T-helper 9 cell (primary cell): ENCODE results near the gene DHRS1.

Source experiments
- DNase-seq: peaks from one replicate; pipeline ENCODE4 v3.0.0-alpha.2; 2020

DHRS1 gene

DNA sequence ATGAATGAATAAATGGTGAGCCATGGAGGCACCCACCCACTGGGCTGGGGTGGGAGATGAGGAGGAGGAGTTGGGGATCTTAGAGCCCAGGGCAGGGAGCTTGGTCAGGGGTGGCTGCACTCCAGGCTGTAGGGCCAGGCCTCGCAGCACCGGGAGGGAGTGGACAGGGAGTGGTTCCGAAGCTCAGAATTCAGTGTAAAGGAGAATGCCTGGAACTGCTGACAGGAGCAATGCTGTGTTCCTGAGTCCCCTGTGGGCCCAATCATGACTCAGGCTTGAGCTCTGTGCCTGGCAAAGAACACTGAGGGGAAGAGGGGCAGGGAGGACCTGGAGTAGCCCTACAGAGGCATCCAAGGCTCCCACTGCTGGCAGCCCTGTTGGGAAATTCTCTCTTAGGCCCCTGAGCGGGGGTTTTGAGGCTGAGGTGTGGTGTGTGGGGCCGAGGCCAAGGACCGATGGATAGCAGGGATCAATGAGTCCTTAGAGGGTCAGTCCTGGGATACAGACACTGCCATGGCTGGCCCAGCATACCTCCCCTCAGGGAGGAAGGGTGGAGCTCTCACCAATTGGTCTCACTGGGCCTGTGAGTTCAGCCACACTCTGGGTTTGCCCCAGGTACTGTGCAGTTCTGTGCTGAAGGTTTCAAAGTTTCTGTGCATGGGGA, 18.7 kb downstream of the DHRS1 start:
- no peak for DNase-seq

DNA sequence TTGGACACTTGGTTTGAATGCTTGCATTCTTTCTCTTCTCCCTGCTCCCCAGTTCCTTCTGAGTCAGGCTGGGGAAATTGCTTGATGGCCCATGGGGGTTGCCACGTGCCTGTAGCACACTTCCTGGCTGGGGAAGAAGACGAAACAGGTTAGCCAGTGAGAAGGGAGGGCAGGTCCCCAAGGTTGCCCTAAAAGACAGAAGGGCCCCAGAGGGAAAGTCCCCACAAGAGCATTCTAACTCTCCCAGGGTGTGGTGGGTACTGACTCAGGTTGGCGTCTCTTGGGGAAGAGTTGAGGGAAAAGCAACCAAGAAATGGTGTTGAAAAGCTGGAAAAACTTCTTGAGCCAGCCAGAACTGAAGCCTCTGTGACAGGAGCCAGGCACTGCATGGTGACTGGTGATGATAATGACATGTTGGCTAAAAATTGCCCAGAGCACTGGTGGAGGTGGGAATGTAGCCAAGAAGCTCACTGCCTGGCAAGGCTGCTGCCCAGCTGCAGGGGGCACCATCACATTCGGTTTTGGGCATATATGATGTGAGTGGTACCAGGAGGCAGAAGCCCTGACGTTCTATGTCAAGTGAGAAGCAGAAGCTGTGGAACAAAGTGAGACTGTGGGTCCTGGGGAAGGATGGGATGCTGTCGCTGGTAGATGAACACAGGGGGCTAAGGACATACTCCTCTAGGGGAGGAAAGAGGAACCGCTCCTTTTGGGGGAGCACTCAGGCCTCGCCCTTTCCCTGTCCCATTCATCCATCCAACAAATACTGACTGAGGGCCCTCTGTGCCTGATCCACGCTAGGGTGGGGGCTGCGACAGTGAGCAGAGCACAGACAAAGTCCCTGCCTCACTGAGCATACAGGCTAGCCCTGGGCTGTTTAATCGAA, 20.0 kb downstream of the DHRS1 start:
- DNase-seq, result no peak

DNA sequence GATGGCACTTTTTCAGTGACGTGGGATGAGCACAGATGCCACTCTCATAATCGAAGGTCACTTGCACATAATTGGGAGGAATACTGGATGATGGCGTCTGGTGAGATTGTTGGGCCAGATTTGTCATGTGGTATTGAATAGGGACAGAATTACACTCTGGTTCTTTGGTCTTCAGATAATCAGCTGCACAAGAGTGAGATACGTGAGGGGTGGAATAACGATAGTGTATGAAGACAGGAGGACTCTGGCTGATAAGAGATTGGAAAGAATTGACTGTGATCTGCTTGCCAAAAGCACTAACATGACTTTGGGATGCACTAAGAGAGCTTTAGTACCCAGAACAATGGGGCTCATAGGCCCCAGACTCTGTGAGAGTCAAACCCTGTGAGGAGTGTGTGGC, 21.2 kb downstream of the DHRS1 start:
- no peak for DNase-seq

DNA sequence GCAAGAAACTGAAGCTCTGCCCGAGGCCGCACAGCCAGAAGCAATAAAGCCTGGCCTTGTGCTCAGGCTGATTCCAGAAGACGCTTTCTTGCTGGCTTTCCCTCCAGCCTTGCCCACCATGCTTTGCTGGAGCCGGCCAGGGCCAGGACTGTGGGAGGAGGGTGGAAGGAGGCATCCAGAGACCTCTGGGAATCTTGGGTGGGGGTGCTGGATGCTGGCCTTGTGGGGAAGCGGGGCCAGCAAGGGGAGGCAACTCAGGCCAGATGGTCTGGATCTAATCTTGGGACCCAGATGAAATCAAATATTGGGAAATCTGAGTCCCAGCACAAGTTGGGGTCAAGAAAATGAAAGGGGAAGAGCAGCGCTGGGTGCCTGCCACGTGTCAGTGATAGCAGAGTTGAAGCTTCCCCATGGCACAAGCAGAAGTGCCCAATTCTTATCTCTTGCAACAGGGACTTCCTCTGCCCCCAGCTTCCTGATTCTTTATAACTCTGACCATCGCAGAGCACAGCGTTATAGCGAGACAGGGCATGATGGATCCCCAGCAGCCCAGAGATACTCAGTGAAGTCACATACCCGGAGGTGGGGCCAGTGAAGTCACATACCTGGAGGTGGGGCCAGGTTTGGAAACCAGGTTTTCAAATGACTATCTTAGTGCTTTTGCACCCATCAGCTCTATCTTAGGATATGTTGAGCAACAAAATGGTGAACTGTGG, 21.8 kb downstream of the DHRS1 start:
- no peak for DNase-seq

DNA sequence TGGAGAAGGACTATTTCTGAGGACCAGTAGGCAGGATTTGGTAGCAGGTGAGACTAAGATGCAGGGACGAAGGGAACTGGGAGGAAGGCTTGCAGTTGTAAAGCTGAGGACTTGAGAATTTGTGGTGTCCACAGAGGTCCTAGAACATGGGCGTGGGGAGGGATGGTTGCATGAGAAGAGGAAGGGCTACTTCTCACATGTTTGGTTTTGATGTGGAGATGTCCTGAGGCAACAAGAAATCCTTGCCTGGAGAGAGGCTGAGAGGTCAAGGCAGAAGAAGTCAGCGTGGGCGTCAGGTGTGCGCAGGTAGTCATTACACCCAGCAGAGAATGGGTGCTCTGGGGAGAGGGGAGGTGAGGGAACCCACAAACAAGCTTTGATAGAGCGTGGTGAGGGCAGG, 22.5 kb downstream of the DHRS1 start:
- no peak for DNase-seq

DNA sequence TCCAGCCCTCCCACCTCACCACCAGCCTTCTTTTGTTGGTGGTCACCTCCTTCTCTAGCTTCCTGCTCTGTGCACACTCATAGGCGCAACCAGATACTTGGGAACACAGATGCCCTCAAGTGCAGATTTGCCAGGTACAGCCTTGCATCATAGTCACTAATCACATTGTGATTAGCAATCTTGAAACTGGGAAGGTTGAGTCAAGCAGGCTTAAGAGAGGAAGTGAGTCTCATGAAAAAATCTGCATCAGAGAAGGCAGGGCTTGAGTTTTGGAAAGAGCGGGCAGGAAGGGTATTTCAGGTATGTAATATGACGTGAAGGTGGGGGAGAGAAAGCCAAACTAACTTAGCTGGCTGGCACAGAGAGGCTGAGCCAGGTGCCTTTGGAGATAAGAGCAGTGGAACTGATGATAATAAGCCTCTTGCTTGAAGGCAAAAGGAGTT, 25.5 kb downstream of the DHRS1 start:
- no peak for DNase-seq

DNA sequence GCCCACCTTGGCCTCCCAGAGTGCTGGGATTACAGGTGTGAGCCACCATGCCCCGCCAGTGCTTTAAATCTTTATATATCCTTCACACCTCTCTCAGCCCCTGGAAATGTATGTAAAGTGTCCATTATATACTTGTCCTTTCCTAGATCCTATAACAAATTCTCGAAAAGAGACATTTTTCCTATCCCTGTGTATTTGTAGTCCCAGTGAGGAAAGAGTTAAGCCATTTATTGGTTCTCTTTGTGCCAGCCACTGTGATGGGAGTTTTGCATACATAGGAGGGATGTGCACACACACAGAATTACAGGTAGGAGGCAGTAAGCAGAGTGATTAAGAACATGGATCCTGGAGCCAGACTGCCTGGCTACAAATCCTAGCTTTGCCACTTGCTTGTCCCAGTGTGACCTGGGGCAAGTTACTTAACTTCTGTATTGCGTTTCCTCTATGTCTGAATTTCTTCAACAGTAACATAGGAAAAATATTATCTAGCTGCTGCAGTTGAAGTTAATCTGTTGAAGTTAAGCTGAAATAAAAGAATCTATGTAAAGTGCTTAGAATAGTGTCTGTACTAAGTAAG, 26.1 kb downstream of the DHRS1 start:
- DNase-seq, result no peak

DNA sequence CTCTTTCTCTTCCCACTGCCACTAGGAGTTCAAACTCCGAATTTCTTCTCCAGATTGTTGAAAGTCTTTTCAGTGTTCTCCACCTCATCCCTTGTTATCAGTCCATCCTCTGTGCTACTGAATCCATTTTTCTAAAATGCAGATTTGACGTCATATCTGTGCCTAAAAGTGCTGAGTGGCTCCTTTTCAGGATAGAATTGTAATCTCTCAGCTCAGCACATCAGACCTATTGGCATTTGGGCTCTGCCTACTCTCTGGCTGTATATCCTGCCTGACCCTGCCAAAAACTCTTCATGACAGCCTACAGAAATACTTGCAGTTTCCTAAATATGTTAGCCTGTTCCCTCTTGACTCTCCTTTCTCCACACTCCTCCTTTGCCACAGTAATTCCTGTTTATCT, 27.1 kb downstream of the DHRS1 start:
- DNase-seq, result no peak

DNA sequence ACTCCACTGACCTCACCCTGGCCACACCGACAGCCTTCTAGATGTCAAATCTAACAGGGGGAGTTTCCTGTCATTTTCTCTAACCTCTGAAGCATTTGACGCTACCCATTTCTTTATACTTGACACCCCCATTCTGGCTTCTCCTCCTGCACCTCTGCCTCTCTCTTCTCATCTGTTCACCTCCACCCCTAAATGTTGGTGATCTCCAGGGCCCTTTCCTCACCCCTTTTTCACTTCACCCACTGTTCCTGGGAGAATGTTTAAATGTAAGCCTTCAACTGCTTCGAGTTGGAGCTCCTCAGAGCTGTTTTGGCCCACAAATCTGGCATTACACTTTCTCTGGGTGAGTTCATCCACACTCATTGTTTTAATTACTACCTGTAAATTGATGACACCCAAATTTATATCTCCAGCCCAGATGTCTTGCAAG, 27.7 kb downstream of the DHRS1 start:
- DNase-seq, result no peak

DNA sequence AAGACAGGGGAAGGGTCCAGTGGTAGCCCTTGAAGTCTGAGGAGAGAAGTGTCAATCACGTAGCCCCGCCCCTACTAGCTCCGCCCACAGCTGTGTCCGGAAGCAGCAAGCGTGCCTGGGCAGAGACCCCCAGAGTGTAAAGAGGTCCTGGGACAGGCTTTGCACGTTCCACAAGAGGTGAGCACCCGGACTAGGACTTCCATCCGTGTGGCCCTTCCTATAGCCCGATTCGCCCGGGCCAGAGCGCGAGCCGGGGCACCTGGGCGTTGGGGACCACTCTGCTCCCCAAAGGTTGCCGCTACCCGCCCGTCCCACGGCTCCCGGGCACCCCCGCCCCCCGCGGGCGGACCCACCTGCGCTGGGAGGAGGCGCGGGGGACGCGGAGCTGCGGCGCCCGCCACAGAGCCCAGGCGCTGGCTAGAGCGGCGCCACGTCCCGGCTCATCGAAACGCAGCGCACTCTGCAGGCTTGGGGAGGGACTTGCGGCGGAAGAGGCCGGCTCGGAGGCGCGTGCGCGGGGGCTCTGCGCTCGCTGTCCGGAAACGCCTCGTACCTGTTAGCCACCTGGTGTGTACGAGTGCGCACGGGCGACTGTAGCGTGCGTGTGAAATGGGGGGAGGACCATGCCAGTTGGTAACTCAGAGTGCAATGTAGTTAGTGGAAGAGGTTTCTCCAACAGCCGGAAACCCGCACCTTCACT, 28.3 kb downstream of the DHRS1 start, which contains the start of gene RABGGTA:
Gene RABGGTA (minus strand): TSS at position 464 of the 700 bp plus-strand sequence. CDS start 482 bp downstream, outside the sequence.
- peak; percentile 86 for DNase-seq

DNA sequence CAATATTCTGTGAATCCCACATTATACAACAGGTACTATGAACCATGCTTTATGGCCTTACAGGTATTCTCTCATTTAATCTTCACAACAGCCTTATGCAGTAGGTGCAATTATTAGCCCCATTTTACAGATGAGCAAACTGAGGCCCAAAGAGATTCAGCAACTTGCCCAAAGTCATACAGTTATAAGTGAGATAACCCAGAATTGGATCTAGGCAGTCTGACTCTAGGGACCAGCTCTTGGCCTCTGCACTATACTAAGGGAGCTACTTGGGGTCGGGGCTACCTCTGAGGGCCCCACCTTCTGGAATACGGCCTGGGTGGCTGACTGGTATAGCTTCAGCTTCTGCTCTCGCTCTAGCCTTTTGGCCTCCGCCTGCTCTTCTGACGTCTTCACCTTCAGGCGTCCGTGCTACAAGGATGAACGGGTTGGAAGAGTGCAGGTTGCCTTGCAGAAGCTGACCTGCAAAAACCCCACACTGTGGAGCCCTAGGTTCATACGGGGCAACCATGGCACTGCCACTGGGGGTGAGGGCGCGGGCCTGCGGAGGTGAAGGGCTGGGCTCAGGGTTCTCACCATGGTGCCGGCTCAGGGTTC, 28.9 kb downstream of the DHRS1 start:
- no peak for DNase-seq

DNA sequence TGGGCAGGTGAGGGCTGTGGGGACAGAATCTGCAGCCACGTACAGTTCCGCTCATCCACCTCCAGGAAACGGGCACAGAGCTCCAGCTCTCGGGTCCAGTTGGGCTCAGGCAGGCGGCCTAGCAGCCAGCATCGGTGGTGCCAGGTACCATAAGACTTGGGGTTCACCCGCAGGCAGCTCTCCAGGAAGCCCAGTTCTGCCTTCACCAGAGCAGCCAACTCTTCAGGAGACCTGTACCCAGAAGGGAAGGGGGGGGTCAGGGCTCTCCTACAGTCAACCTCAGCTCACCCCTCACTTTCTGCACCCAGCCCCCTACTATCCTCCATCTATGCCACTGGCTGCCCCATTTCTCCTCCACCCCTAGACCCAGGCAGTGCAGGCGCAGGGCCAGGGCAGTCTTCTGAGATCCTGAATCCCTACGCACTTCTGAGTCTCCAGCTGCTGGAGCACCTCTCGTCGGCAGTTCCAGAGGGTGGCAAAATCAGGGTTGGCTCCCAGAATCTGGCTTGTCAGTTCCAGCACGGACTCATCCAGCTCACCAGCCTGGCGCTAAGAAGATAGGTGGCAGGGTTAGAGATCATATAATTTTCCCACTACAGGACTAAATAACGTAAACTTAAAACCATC, 29.6 kb downstream of the DHRS1 start:
- no peak for DNase-seq

DNA sequence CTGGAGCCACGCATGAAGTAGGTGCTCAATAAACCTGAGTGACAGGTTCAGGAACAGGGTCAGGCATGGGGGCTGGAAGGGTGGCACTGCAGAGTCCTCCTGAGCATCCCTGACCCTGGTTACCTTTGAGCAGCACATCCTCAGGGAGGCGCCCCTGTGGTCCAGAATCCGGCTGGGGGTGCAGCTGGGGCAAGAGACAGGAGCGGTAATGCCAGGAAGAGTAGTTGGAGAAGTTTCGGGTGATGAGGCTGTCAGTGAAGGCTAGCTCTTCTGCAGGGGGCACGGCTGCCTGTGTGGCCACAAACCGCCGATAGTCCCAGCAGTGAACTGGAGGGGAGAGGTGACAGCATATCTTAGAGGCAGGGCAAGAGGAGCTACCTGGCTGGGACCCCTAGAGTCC, 30.2 kb downstream of the DHRS1 start:
- DNase-seq, result no peak

DNA sequence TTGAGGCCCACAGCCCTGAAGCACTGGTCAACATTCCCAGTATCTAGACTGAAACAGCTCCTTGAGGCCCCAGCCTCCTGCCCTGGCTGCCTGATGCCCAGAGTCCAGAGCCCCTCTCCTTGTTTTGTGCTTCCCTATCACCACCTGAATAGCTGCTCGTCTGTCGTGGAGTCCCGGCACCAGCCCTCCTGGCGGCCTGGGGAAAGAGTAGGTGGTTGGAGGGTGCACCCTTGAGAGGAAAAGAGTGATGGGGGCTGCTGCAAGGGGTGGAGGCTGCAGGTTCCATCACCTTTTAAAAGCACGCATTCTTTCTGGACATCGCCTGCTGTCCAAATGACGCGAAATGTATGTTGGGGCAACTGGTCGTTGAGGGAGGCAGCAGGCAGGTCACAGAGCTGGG, 31.4 kb downstream of the DHRS1 start:
- DNase-seq, result no peak

DNA sequence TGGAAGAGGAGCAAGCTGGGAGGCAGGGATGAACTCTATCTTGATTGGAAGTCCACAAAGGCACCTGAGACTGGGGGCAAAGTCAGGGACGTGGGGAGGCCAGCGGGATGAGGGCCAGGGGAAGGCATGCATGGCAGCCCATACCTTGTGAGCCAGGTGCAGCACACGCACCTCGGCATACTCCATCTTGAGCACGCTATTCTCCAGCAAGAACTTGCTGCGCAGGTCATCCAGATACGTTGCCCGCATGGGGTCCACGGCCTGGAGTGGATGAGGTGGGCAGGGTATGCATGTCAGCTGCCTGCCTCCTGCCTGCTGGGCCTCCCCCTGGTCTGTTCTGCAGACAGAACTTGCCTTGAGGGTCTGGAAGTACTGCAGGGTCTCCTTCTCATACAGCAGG, 32.1 kb downstream of the DHRS1 start:
- DNase-seq, result no peak

DNA sequence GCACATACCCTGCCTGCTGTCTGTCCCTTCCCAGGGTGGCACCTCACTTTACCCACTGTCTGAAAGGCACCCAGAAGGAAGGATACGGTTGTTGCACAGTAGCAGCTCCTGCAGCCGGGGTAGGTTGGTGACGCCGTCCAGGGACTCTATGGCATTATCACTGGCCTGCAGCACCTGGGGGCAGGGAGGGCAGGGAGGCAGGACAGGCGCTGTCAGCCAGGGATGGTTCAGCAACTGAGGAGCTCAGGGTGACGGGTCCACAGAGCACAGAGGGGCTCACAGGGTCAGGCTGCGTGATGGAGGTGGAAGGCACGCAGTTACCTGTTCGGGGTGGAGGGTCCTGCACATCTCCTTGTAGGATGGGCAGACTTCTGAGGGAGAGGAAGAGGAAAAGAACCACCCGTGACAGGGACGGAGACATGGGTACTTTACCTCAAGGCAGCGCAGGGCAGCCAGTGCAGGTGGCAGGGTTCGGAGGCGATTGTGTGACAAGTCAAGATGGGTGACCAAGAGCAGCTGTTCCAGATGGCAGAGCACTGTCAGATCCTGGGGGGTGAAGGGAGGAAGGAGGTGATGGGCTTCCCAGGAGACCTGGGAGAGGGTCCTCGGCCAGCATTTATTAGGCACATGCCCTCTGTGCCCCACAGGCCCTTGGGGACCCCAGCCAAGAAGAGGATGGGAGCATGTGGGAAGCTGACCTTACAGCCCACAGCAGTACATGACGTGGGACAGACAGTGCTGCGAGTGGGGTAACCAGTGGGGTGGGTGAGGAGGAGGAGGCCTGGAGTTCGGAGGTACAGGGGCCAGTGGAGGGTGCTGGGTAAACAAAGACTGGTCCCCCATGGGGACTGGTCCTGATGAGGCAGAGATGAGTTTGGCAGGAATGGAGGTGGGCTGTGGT, 33.0 kb downstream of the DHRS1 start:
- no peak for DNase-seq

DNA sequence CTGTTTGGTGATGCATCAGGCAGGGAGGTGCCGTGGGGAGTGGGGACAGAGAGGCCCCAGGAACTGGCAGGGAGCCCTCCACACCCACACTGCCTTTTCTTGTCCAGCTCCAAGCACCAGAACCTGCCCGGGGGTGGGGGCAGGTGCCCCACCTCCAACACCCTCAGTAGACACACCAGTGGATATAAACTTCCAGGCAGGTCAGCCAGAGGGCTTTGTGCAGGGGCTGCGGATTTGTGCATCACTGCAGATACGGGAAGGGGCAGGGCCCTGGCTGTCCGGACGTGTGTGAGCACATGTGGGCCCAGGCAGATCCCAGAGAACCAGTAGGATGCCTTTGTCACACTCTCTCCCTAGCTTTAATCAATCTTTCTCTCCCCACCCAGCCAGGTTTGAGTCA, 35.3 kb downstream of the DHRS1 start:
- DNase-seq, result no peak

DNA sequence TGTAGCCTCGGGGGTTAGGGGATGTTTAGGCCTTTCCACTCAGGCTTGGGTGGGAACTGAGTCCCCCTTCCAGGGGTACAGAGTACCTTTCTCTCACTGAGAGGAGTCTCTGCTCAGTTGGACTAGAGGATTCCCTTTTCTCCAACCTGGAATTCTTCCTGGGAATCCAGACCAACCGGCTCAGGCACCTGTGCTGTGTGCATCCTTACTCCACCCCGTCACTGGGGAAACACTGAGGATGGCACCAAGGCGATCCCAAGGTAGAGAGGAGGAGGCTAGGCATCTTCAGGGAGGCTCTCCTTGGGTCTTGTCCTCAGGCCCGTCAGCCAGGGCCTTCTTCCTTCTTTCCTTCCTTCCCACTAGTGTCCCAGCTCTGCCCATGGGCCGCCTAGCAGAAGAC, 35.7 kb downstream of the DHRS1 start:
- DNase-seq, result no peak

DNA sequence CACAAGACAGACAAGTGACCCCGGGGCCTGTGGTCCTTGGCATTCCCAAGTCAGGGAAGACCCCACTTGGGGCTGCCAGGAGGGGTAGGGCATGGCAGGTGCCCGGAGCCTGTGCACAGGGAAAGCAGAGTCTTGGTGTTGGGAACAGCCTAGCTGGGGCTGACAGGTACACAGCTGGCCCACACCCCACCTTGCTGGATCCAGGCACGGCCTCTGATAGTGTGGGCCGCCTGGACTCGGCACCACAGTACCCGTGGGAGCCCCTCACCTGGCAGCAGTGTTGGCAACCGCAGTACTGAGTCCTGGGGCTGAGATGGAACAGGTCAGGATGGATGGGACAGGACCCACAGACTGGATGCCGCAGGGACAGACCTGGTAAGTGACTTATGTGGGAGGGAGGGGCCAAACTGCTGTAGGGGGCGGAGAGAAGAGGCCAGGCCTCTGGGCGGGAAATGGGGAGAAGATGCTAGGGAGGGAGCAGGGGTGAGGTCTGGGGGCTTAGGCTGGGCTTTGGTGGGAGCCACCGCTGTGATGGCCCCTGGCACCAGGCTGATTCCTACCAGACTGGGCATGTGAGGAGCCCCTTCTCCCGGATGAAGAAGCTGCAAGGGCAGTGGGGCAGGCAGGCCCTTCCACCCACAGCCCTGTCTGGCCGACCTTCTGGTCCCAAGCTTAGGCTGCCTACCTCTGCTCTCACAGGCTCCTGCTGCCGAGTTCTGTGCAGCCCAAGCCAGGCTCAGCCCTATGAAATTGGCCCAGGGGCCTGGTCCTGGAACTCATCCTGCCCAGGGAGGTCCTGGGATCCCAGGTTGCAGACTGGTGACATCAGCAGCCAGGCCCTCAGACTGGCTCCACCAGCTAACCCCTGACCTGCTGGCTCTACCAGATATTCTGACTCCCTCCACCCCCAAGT, 36.5 kb downstream of the DHRS1 start, which contains the start of gene TGM1:
Gene TGM1 (minus strand): TSS at position 357 of the 913 bp plus-strand sequence. CDS start 825 bp downstream, outside the sequence.
- DNase-seq, result no peak
